SU-DHL-6 (cell line): ENCODE data around the gene APBB2.

Source experiments
- H2AFZ ChIP-seq: fragments of 200-600 bp; sonication (generic); 2 replicates; pipeline ENCODE4 v1.6.1; 2014; ENCODE audit warnings: low read depth, mild to moderate bottlenecking, moderate library complexity, mixed read lengths, antibody characterized with exemption, low read length; ENCODE audit not compliant: severe bottlenecking
- H3F3A ChIP-seq: fragments of 200-600 bp; shearing (Covaris generic); 2 replicates; pipeline ENCODE4 v1.6.0; 2016; ENCODE audit warnings: antibody characterized with exemption, mild to moderate bottlenecking; ENCODE audit not compliant: insufficient read depth
- H3K27ac ChIP-seq: fragments of 200-600 bp; sonication (generic); 2 replicates; pipeline ENCODE4 v1.5.1; 2016; ENCODE audit warnings: low read depth, mild to moderate bottlenecking, low read length, moderate library complexity, mixed read lengths
- H3K27me3 ChIP-seq: fragments of 200-600 bp; sonication (generic), shearing (Covaris generic); 2 replicates; pipeline ENCODE4 v1.6.0; 2014; ENCODE audit warnings: mild to moderate bottlenecking, low read length
- H3K36me3 ChIP-seq: fragments of 200-600 bp; sonication (generic); 2 replicates; pipeline ENCODE4 v1.6.1; 2014; ENCODE audit warnings: mild to moderate bottlenecking, low read length, mixed read lengths
- H3K4me2 ChIP-seq: fragments of 300-600, 200-600 bp; shearing (Covaris generic), sonication (generic); 2 replicates; pipeline ENCODE4 v1.6.0; 2014; ENCODE audit warnings: low read length, low read depth, mild to moderate bottlenecking; ENCODE audit not compliant: poor library complexity, severe bottlenecking
- H3K4me3 ChIP-seq: fragments of 200-600 bp; sonication (generic); 2 replicates; pipeline ENCODE4 v1.5.1; 2014; ENCODE audit warnings: antibody characterized with exemption, low read length, mild to moderate bottlenecking, mixed read lengths; ENCODE audit not compliant: insufficient read depth, poor library complexity, severe bottlenecking
- H3K79me2 ChIP-seq: fragments of 200-600 bp; sonication (generic); 2 replicates; pipeline ENCODE4 v1.6.1; 2014; ENCODE audit warnings: mild to moderate bottlenecking, low read length, moderate library complexity; ENCODE audit not compliant: insufficient read depth
- H3K9ac ChIP-seq: fragments of 200-600 bp; sonication (generic); 2 replicates; pipeline ENCODE4 v1.7.0; 2014; ENCODE audit warnings: mild to moderate bottlenecking, low read length
- H3K9me2 ChIP-seq: fragments of 200-600 bp; sonication (generic); replicated peaks from 2 replicates; pipeline ENCODE4 v1.6.1; 2014; ENCODE audit warnings: low read length; ENCODE audit not compliant: insufficient read depth
- H3K9me3 ChIP-seq: fragments of 200-600 bp; sonication (generic); 2 replicates; pipeline ENCODE4 v1.6.1; 2014; ENCODE audit warnings: low read length, mixed read lengths; ENCODE audit not compliant: insufficient read depth
- H4K20me1 ChIP-seq: fragments of 200-600 bp; sonication (generic); 2 replicates; pipeline ENCODE4 v1.6.1; 2014; ENCODE audit warnings: low read depth, mild to moderate bottlenecking, antibody characterized with exemption, low read length, moderate library complexity, mixed read lengths
- CTCF ChIP-seq: fragments of 200-600 bp; sonication (generic); IDR thresholded peaks from one replicate; pipeline ENCODE4 v1.5.1; 2017; ENCODE audit warnings: antibody characterized with exemption, mild to moderate bottlenecking, low read length, moderate library complexity; ENCODE audit not compliant: insufficient read depth, poor library complexity, severe bottlenecking
- EZH2phosphoT487 ChIP-seq: fragments of 200-600 bp; sonication (generic), shearing (Covaris generic); conservative IDR thresholded peaks from 2 replicates; pipeline ENCODE4 v1.6.1; 2018; ENCODE audit warnings: mild to moderate bottlenecking, antibody characterized with exemption, low read length, moderate library complexity, mixed read lengths

APBB2 gene

GRCh38 chr4:41108481-41108880 lies 105.9 kb downstream of the APBB2 start:
- no peaks in the 10 kb centered on the region for H3K9me2 ChIP-seq
- H3K79me2 ChIP-seq, result peaks cover 17% of the 10 kb centered on the region
- no peak overlapping the region for H3K27ac ChIP-seq
- H2AFZ ChIP-seq, result no peak overlapping the region
- no peaks in the 10 kb centered on the region for H3K9me3 ChIP-seq
- no peak overlapping the region for H3K4me2 ChIP-seq
- no peaks in the 10 kb centered on the region for H3K27me3 ChIP-seq
- no peaks in the 10 kb centered on the region for H4K20me1 ChIP-seq
- H3K4me3 ChIP-seq, result no peak overlapping the region
- H3K36me3 ChIP-seq, result no peaks in the 10 kb centered on the region
- TF ChIP-seq CTCF (no peak), EZH2phosphoT487 (no peak)
- H3K9ac ChIP-seq, result no peak overlapping the region
- no peaks in the 10 kb centered on the region for H3F3A ChIP-seq

GRCh38 chr4:41106694-41107419 lies 107.5 kb downstream of the APBB2 start:
- Histone ChIP-seq H3K36me3 (no peaks in the 10 kb centered on the region), H3K4me2 (no peak overlapping the region), H2AFZ (no peak overlapping the region), H3K27ac (no peak overlapping the region), H4K20me1 (no peaks in the 10 kb centered on the region), H3K79me2 (peaks cover 17% of the 10 kb centered on the region), H3K9me2 (no peaks in the 10 kb centered on the region), H3K9ac (no peak overlapping the region), H3K27me3 (no peaks in the 10 kb centered on the region), H3K4me3 (no peak overlapping the region), H3F3A (no peaks in the 10 kb centered on the region), H3K9me3 (no peaks in the 10 kb centered on the region)
- TF ChIP-seq EZH2phosphoT487, result no peak
- no peak for TF ChIP-seq CTCF

- Histone ChIP-seq H3K4me3 (no peak overlapping the region), H3K27me3 (no peaks in the 10 kb centered on the region), H2AFZ (no peak overlapping the region), H3K27ac (no peak overlapping the region), H3K9me2 (no peaks in the 10 kb centered on the region), H3K79me2 (peaks cover 14% of the 10 kb centered on the region), H3K9ac (no peak overlapping the region), H4K20me1 (no peaks in the 10 kb centered on the region), H3F3A (no peaks in the 10 kb centered on the region), H3K36me3 (no peaks in the 10 kb centered on the region), H3K9me3 (no peaks in the 10 kb centered on the region), H3K4me2 (no peak overlapping the region)
- TF ChIP-seq EZH2phosphoT487 (no peak), CTCF (no peak)
Measured at GRCh38 chr4:41106081-41106480, 108.3 kb downstream of the APBB2 start.
